ENCODE results near the gene LIMS2.

LIMS2 gene

DNA sequence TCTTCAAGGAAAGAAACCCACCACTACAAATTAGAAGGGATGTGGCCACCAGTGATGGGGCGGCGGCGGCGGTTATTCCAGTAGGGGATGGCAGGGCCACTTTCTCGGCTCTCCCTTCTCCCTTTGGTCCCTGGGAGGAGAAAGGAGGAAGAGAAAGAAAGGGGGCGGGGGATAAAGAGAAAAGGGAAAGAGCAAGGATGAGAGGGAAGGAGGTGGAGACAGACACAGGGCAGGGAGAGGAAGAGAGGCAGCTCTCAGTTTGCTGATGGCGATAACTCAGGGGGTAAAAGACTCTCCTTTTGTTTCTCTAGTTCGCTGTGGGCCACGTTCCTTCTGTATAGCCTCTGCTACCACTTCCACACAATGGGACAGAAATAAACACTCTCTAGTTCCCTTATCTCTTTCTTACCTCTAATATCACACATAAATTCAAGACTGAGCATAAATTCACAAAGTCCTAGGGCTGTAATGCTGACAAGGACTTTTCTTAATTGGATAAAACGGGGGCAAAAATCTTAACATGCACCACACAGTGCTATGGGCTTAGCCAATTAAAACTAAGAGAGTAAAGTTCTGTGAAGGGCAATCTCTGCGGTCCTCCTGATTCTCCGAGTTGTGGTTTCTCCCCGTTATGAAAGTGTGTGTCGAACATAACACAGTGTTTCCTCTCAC is 40.6 kb upstream of the LIMS2 start:
- H3K4me3 ChIP-seq (ENCODE audit: low read length): no peak overlapping the region
- DNase-seq (ENCODE audit: low read depth): no peak
- TF ChIP-seq, protein P1, sequence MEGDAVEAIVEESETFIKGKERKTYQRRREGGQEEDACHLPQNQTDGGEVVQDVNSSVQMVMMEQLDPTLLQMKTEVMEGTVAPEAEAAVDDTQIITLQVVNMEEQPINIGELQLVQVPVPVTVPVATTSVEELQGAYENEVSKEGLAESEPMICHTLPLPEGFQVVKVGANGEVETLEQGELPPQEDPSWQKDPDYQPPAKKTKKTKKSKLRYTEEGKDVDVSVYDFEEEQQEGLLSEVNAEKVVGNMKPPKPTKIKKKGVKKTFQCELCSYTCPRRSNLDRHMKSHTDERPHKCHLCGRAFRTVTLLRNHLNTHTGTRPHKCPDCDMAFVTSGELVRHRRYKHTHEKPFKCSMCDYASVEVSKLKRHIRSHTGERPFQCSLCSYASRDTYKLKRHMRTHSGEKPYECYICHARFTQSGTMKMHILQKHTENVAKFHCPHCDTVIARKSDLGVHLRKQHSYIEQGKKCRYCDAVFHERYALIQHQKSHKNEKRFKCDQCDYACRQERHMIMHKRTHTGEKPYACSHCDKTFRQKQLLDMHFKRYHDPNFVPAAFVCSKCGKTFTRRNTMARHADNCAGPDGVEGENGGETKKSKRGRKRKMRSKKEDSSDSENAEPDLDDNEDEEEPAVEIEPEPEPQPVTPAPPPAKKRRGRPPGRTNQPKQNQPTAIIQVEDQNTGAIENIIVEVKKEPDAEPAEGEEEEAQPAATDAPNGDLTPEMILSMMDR (IDR thresholded peaks at IDR 0.05; ENCODE audit: insufficient read depth, low read depth, low read length, missing control alignments): no peak

DNA sequence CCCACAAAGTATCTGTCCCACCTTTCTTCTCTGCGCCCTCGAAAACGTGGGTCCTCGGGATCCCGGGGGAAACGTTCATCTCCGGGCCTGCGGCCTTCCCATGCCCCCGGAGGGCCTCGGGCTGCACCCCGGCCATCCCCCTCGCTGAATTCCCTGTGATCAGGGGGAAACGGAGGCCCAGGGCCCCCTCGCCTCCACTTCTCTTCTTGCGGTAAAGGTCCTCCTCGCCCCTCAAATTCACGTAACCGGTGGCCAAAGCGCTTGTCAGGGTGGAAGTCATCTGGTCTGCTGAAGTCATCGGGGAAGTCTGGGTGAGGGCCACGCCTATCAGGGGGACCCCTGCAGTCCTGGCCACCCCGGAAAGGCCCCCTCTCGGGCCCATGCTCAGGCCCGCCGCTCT is 38.2 kb upstream of the LIMS2 start:
- no peak overlapping the region for H3K4me3 ChIP-seq (ENCODE audit: low read length)
- DNase-seq (ENCODE audit: low read depth): no peak
- TF ChIP-seq, protein P1 (IDR thresholded peaks at IDR 0.05; ENCODE audit: insufficient read depth, low read depth, low read length, missing control alignments): no peak

DNA sequence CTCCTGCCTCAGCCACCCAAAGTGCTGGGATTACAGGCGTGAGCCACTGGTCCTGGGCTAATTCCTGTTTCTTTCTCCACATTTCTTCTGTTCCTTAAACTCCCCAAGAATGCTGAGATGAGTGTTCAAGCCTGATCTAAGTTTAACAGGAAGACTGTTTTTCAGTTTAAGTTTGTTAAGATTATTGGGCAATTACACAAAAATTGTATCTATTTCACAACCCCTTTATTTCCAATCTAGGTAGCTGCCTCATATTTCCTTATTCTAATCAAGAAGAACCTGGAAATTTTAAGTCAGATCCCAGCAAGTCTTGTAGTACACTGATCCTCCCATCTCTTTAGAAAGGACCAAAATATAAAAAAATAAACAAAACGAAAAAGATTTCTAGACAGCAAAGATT is 37.7 kb upstream of the LIMS2 start:
- no peak overlapping the region for H3K4me3 ChIP-seq (ENCODE audit: low read length)
- DNase-seq (ENCODE audit: low read depth): no peak
- TF ChIP-seq, protein P1 (IDR thresholded peaks at IDR 0.05; ENCODE audit: insufficient read depth, low read depth, low read length, missing control alignments): no peak

DNA sequence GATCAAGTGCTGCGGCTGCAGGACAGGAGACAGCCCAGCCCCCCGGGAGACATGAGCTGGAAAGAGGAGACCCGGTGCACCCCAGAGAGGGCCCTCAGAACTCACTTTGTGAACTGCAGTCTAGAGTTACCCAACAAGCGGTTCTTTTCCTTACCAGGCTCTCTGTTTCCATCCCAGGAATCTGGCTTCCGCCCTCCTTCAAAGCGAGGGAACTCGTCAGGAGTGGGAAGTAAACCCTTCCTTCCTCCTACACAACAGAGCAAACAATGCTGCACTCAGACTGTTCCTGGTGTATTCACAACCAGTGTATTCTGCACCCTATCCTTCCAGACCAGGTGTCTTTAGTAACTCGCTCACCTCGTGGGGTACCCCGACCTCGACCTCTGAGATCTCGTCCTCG is 34.0 kb upstream of the LIMS2 start:
- H3K4me3 ChIP-seq (ENCODE audit: low read length): no peak overlapping the region
- DNase-seq (ENCODE audit: low read depth): no peak
- TF ChIP-seq, protein P1 (IDR thresholded peaks at IDR 0.05; ENCODE audit: insufficient read depth, low read depth, low read length, missing control alignments): no peak

DNA sequence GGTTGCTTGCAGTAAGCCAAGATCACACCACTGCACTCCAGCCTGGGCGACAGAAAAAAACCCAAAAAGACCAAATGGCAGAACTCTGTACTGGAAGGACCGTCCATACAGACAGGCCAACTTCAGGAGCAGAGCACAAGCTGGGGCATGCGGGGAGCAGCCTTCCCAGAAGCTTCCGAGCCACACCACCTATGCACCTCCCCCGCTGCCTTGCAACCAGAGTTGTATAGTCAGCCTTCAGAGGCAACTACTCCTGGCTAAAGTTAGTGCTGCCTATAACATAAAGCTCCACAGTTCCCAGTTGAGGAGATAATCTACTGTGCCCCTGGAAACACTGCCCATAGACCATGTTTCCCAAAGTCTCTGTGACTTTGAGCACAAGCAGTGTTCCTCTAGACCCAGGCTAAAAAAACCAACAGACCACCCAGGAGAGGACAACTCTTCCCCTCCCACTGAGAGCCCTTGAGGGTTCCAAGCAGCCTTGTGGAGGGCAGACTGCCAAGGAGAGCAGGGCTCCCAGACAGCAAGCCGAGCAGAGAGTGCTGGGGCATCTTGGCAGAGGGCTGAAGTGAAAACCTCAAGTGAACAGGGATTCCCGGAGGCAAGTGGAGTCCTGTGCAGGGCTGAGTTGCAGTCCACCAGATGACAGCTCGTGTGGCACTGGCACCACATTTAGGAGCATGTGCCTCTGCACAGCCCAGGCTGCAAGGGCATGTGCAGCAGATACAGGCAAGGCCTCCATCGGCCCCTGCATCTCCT is 32.7 kb upstream of the LIMS2 start:
- TF ChIP-seq, protein P1 (IDR thresholded peaks at IDR 0.05; ENCODE audit: insufficient read depth, low read depth, low read length, missing control alignments): no peak
- H3K4me3 ChIP-seq (ENCODE audit: low read length): no peak overlapping the region
- DNase-seq (ENCODE audit: low read depth): peak; percentile 68

DNA sequence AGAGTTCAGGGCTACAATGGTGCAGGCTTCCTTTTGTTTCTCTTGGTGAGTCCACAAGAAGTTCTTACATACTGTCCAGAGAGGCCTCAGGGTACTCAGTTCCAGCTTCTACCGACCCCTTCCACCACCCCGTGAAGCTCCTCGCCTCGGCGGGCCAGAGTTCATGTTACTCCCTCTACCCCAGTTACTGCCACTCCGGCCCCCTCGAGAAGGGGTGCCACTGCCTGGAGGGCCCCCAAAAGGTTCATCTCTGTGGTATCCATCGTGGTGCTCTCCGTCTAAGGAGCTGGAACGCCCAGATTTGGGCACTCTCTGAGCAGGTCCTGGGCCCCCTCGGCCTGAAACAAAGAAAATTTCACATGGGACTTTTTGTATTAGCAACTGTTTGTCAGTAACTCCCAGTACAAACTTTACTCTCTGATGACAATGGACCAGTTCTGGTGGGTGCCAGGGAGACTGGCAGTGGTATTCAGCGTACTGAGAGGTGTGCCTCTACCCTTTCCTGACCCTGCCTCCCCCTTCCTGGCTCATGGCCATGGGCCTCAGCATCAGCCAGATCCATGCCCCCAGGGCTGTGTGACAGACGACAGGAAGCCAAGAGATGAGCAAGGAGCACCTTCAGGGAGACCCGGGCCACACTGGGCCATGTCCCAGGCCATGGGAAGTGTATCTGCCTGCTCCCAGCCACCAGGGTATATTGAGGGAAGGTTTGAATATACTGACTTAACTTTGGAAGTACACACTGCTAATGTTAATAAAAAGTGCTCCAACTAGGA is 31.1 kb upstream of the LIMS2 start:
- H3K4me3 ChIP-seq (ENCODE audit: low read length): no peak overlapping the region
- no peak for DNase-seq (ENCODE audit: low read depth)
- TF ChIP-seq, protein P1 (IDR thresholded peaks at IDR 0.05; ENCODE audit: insufficient read depth, low read depth, low read length, missing control alignments): no peak
